WERI-Rb-1 (cell line): ENCODE measurements around the gene PEPD.

Experiments
- DNase-seq: peaks from one replicate; pipeline ENCODE4 v3.0.0-alpha.2; 2020
- H3K27ac ChIP-seq: fragments of 250-450 bp; sonication (Bioruptor Pico); 2 replicates; pipeline ENCODE4 v1.5.1; 2020; ENCODE audit warnings: mild to moderate bottlenecking, moderate library complexity
- H3K27me3 ChIP-seq: fragments of 250-450 bp; sonication (Bioruptor Pico); 2 replicates; pipeline ENCODE4 v1.5.1; 2021; ENCODE audit warnings: mild to moderate bottlenecking, low read depth, moderate library complexity; ENCODE audit not compliant: insufficient read depth, severe bottlenecking
- H3K36me3 ChIP-seq: fragments of 250-450 bp; sonication (Bioruptor Pico); 2 replicates; pipeline ENCODE4 v1.5.1; 2020; ENCODE audit warnings: mild to moderate bottlenecking, moderate library complexity
- H3K4me3 ChIP-seq: 2 replicates; pipeline ENCODE4 v1.5.1; 2011; ENCODE audit warnings: low read depth, mild to moderate bottlenecking, control low read depth, low read length
- H3K9me3 ChIP-seq: fragments of 250-450 bp; sonication (Bioruptor Pico); 2 replicates; pipeline ENCODE4 v1.5.1; 2021; ENCODE audit warnings: mild to moderate bottlenecking, moderate library complexity; ENCODE audit not compliant: severe bottlenecking
- CTCF ChIP-seq: IDR thresholded peaks from 2 replicates; pipeline ENCODE4 v1.5.1; 2011; ENCODE audit warnings: low read depth, mild to moderate bottlenecking, control low read depth, inconsistent platforms, low read length

PEPD gene

GRCh38 chr19:33350538-33351309 is 170.9 kb downstream of the PEPD start:
- H3K27ac ChIP-seq: no peak overlapping the region
- no peaks in the 10 kb centered on the region for H3K36me3 ChIP-seq
- TF ChIP-seq CTCF: no peak
- peaks cover 3% of the 10 kb centered on the region for H3K9me3 ChIP-seq
- no peak overlapping the region for H3K4me3 ChIP-seq
- H3K27me3 ChIP-seq: no peaks in the 10 kb centered on the region
- no peak for DNase-seq

- no peak overlapping the region for H3K4me3 ChIP-seq
- DNase-seq: no peak
- H3K27me3 ChIP-seq: no peaks in the 10 kb centered on the region
- TF ChIP-seq CTCF: no peak
- H3K27ac ChIP-seq: no peak overlapping the region
- H3K9me3 ChIP-seq: no peaks in the 10 kb centered on the region
- no peaks in the 10 kb centered on the region for H3K36me3 ChIP-seq
Measured at GRCh38 chr19:33349319-33350289, 172.0 kb downstream of the PEPD start.

- H3K27me3 ChIP-seq: no peaks in the 10 kb centered on the region
- no peak for DNase-seq
- no peak overlapping the region for H3K4me3 ChIP-seq
Measured at GRCh38 chr19:33348301-33349010, 173.1 kb downstream of the PEPD start.

GRCh38 chr19:33347300-33347699 is 174.3 kb downstream of the PEPD start:
- DNase-seq: no peak
- no peaks in the 10 kb centered on the region for H3K27me3 ChIP-seq
- H3K27ac ChIP-seq: no peak overlapping the region

More at GRCh38 chr19:33348301-33349010, 173.1 kb downstream of the PEPD start:
- TF ChIP-seq CTCF: no peak
- Histone ChIP-seq H3K9me3 (no peaks in the 10 kb centered on the region), H3K36me3 (no peaks in the 10 kb centered on the region), H3K27ac (no peak overlapping the region)

More at GRCh38 chr19:33347300-33347699, 174.3 kb downstream of the PEPD start:
- no peaks in the 10 kb centered on the region for H3K36me3 ChIP-seq
- no peak overlapping the region for H3K4me3 ChIP-seq
- no peak for TF ChIP-seq CTCF
- no peaks in the 10 kb centered on the region for H3K9me3 ChIP-seq
